Fibroblast of villous mesenchyme (primary cell): ENCODE data around the gene PIK3CB. TPM values are rescaled to one million over a fixed set of nuclear protein-coding genes. Genes with fewer than 3 reads are reported as not detected.
"Not testable (repeated sequence)": the region's sequence is repeated elsewhere in the genome, so short reads cannot be mapped to it uniquely, and the experiment has no call there.

Experiments used
- DNase-seq: peaks from one replicate; pipeline ENCODE4 v3.0.0-alpha.2; 2010; ENCODE audit warnings: low read depth
- H3K4me3 ChIP-seq: 2 replicates; pipeline ENCODE4 v1.5.1; 2011; ENCODE audit warnings: low read depth, mild to moderate bottlenecking, low read length
- CTCF ChIP-seq: IDR thresholded peaks from 2 replicates; pipeline ENCODE4 v1.5.1; 2012; ENCODE audit warnings: low read depth, mild to moderate bottlenecking, low read length; ENCODE audit not compliant: insufficient read depth
- total RNA-seq: library from RNA; depleted of rRNA; stranded (reverse); fragments of >200 nt; gene quantifications from 2 replicates; pipeline ENCODE4 v1.2.3, GENCODE V29; 2012

PIK3CB gene
- total RNA-seq, 1 donor: 9.9 TPM

GRCh38 chr3:138761002-138761401, 73.7 kb downstream of the PIK3CB start:
- no peak for TF ChIP-seq CTCF
- H3K4me3 ChIP-seq: no peak overlapping the region
- no peak for DNase-seq

- DNase-seq: no peak
- H3K4me3 ChIP-seq: no peak overlapping the region
- no peak for TF ChIP-seq CTCF
Measured at GRCh38 chr3:138748190-138748589, 86.5 kb downstream of the PIK3CB start.

- DNase-seq: no peak
- TF ChIP-seq CTCF: no peak
- no peak overlapping the region for H3K4me3 ChIP-seq
Measured at GRCh38 chr3:138747225-138747624, 87.5 kb downstream of the PIK3CB start.

GRCh38 chr3:138740072-138740471, 94.7 kb downstream of the PIK3CB start:
- H3K4me3 ChIP-seq: no peak overlapping the region
- TF ChIP-seq CTCF: no peak
- no peak for DNase-seq

- peak; percentile 25 for DNase-seq
- no peak for TF ChIP-seq CTCF
- no peak overlapping the region for H3K4me3 ChIP-seq
Measured at GRCh38 chr3:138732456-138732855, 102.3 kb downstream of the PIK3CB start.

GRCh38 chr3:138726946-138727730, 107.6 kb downstream of the PIK3CB start:
- no peak for DNase-seq
- TF ChIP-seq CTCF: no peak
- H3K4me3 ChIP-seq: no peak overlapping the region

GRCh38 chr3:138726042-138726441, 108.7 kb downstream of the PIK3CB start:
- DNase-seq: peak; percentile 59
- H3K4me3 ChIP-seq: not testable (repeated sequence)
